GM15510 (cell line): ENCODE data around the gene PANK1.

Experiments used
- POLR2A ChIP-seq: IDR thresholded peaks from 3 replicates; pipeline ENCODE4 v1.6.1; 2011; ENCODE audit warnings: borderline replicate concordance; ENCODE audit not compliant: insufficient read length; ENCODE audit errors: extremely low read depth

The PANK1 gene

DNA sequence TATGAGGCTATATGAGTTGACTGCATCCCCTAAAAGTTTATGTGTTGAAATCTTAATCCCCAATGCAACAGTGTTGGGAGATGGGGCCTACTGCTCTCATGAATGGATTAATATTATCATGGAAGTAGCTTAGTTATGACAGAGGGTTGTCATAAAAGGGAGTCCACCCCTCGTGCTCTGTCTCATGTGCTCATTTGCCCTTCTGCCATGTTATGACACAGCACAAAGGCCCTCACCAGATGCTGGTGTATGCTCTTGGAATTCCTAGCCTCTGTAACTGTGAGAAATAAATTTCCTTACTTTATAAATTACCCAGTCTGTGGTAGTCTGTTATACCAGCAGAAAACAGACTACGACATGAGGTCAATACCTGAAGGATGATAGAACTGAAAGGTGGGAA, 17.6 kb upstream of the PANK1 start:
- no peak for TF ChIP-seq POLR2A

DNA sequence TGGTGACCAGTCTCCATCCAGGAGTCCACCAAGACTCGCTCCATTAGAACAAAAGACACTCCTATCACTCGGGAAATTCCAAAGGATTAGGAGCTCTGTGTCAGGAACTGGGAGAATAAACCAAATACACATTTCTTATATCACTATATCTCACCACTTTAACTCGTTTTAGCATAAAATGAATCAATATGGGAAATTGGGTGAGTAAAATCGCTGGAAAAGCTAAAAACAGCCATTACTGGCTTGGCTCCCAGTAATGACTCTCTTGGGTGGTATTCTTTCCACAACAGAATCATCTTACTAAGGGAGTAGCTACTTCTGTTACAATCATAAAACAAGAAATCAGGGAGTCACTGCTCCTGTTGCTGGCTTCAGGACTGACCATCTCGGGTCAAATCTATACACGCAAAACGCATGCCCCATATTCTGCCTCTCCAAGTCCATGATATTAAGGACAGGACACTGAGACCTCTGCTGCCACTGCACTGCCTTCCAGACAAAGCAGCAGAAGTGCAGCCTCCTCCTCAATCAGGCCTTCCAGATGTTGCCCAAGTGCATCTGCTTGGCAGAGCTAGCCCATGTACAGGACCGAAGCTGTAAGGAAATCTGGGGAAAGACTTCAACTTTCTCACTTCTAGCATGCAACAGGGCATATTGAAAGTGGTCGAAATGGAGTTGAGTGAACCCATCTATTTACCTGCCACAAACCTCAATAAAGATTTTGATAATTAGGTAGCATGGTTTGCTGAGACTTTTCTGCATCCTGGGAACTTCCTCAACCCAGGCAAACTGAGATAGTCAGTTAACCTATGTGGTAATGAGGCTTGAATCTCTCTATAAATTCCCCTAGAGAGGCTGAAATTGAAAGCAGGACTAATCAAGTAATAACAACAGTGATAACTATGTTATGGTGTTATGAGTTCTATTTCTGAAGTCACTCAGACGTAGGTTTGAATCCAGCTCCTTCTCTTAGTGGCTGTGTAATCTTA, 14.4 kb upstream of the PANK1 start:
- TF ChIP-seq POLR2A = no peak

DNA sequence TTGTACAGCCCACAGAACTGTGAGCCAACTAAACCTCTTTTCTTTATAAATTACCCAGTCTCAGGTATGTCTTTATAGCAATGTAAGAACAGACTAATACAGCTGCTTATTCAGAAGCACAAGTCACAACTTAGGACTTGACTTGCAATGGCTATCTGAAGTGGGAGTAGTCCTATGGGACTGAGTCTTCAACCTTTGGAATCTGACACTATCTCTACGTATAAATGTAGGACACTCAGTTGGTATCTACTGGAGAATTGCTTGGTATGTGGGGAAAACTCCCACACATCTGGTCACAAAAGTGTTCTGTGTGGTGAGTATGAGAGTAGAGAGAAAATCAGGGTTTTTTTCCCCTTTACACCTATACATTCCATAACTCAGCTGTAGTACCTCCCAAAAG, 12.3 kb upstream of the PANK1 start:
- no peak for TF ChIP-seq POLR2A

DNA sequence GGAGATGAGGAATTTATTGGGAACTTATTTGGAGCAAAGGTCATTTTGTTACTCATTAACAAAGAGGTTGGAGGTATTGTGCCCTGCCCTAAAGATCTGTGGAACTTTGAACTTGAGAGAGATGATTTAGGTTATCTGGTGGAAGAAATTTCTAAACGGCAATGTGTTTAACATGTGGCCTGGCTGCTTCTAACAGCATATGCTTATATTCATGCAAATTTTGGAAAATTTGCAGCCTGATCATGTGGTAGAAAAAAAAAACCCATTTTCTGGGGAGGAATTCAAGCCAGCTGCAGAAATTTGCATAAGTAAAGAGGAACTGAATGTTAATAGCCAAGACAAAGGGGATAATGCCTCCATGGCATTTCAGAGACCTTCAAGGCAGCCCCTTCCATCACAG, 10.7 kb upstream of the PANK1 start:
- no peak for TF ChIP-seq POLR2A

DNA sequence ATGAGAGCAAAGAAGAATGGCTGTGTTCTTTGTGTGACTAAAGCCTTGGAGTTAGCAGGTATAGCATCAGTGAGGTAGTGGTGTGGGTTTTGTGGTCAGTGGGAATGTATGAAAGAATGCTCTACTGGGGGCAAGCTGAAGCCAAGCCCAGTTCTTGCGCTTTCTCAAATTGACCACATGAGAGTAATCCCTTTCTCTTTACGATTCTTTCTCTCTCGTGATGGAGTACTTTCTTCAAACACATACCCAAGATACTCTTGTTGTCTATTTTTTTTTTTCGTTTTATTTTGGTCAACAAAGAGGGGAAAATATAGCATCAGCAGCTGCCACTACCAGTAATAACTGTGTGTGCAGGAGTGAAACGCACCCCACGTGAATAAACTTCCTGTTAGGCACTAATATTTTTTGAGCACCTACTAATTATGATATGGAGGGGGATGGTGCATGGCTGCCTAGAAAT, 8.4 kb upstream of the PANK1 start:
- no peak for TF ChIP-seq POLR2A

DNA sequence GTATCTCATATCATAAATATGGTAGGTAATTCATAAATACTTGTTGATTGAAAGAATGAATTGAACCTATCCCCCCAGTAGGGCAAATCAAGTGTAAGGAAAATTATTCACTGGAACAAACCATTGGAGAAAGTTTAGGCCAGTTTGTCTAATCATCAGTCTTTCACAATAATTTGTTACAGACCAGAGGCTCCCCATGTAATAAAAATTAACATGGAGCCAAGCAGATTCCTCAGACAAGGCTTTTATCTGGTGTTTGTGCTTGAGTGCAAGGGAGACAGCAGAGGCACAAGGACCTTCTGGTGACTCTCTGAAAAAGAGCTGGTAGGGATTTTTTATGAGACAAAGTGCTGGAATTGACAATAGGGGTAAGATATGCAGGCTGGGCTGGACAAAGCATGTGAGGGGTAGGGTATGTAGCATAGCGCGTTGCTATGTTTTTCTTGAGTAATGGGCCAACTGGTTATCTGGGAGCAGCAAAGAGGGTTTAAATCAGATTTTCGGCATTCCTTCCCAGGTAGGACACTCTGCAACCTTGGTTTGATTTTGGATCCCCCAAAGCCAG, 7.8 kb upstream of the PANK1 start:
- no peak for TF ChIP-seq POLR2A

DNA sequence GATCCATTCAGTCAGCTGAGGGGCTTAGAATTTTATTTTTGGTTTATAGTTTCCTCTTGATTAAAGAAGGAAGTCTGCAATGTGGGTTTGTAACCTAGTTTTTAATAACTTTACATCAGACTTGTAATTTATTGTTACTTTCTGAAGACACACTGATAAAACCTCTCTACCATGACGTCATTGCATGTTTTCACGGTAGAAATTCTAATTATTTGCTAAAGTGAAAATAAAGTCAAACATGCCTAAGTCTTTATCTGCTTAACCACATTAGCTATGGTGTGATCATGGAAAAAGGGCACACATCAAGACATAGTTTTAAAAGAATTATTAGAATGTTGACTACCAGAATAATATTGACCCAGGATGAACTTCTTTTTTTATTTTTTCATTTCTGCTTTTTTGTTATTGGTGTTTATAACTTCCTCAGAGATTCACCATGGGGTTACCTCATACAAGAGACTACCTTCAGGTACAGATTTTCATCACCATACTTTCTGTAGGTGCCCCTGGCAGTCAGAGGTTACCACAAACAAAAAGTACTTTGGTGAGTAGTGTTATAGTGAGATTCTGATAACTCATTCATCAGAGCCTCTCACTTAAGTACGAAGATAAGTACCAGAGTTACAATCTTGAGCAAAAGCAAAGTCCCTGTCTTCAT, 7.0 kb upstream of the PANK1 start:
- TF ChIP-seq POLR2A = no peak

DNA sequence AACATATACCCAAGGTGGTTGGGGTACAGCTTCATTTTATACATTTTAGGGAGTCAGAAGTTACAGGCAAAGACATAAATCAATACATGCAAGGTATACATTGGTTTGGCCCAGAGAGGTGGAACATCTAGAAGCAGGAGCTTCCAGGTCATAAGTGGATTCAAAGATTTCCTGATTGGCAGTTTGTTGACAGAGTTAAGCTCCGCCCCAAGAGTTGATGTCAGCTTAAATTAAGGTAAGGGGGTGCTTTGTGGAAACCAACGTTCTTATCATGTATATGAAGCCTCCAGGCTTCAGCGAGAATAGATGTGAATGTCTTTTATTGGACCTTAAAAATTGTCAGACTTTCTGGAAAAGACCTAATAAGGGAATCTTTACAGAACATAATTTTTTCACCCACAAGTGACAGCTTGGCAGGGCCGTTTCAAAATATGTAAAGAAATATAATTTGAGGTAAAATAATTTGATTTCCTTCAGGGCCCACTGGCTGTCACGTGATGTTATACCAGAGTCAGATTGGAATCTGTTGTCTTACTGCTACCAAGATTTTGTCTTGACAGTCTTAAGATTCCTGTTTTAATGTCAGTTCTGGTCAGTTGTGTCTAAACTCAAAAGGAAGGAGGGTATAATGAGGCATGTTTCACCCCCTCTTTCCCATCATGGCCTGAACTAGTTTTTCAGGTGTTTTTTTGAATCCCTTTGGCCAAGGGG, 6.3 kb upstream of the PANK1 start:
- TF ChIP-seq POLR2A = no peak

DNA sequence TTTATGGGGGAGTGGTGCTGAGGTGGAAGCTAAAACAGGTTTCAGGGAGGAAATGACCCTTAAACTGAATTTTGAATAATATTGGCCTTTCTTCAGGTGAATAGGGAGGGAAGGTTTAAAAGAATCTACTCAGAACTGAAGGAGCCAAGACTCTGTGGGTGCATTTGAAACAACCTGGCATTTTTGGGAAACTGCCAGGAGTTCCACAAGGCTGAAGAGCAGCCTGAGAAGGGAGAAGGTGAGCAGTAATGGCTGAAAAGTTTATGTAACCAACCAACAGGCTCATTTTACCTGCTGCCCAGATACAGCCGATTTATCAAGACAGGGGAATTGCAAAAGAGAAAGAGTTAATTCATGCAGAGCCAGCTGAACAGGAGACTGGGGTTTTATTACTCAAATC, 4.0 kb upstream of the PANK1 start:
- TF ChIP-seq POLR2A = no peak

DNA sequence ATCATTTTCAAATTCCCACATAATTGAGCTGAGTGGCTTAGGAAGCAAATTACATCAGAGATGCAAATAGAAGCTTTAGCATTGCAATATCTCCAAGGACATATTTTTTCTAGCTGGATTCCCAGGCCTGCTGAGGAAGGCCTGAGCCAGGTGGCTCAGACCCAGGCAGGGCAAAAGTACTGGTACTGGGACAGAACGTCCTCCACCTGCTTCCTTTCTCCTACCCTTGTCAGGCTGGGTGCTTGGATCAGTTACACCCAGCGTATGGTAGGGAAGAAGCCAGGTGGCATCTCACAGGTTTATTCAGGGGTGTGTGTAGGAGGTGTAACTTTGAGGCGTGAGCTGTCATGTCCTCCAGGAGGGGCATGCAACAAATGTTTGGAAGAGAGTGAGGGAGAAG, 3.0 kb upstream of the PANK1 start:
- TF ChIP-seq POLR2A = no peak

DNA sequence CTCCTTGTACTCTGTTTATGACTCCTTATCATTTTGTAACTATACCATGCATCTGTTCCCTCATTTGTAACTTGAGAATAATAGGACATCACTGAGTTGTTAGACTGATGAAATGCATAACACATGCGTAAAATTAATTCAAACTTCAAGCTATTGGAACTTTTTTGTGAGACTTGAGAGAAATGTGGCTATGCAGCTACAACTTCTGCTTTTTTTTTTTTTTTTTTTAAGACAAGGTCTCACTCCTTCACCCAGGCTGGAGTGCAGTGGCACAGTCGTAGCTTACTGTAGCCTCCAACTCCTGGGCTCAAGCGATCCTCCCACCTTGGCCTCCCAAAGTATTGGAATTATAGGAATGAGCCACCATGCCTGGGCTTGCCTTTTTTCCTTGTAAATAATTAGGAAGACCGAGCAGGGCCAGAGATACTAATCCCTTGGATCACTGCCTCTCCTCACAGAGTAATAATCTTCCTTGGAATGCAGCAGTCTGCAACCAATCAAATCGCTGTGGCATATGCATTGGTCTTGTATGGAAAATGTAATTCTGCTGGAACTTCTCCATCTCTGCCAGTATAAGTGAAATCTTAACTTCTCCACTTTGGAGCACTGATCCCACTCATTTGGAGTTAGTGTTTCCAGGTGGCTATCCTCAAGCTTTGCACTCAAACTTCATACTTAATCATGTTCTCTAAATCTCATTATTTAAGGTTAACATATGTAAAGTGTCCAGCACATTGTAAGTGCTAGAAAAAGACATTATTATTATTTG, 2.0 kb upstream of the PANK1 start:
- no peak for TF ChIP-seq POLR2A

DNA sequence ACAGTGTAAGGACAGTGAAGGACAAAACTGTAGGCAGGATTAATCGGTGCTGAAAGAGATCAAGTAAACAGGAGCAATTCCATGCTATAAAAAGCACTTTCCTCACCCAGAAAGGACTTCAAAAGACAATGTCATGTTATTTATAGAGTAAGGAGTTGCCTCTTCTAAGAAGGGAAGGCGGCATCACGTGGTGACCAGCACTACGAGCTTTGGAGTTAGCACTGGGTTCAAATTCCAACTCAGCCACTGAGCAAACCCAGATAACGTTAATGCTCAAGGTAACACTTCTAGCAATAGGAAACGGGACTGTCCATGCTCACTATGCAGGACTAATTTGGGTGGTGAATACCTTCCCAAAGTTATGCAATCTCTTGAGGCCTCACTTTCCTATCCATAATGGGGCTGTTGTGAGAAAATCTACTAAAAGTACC, 715 bp upstream of the PANK1 start:
- TF ChIP-seq POLR2A = no peak

DNA sequence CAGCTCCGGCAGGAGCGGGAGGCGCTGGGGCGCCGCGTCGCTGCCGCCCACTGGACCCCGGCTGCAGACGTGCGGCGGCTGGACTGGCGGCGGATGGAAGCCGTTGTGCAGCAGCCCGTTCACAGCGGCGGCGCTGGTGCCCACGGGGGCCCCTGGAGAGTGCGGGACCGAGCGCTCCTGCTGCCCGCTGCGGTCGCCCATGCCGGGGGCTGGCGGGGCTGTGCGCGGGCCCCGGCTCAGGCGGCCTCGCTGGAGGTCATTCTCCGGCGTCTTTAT, 413 bp downstream of the PANK1 start:
- TF ChIP-seq POLR2A = no peak
